HG03159 (cell line): ENCODE measurements around the gene PRDM7.
"Not testable (repeated sequence)": the region's sequence is repeated elsewhere in the genome, so short reads cannot be mapped to it uniquely, and the experiment has no call there.

Source experiments
- ATAC-seq: cut with Tn5 transposase; IDR thresholded peaks from one replicate; pipeline ENCODE4 v1.9.1; 2021; ENCODE audit warnings: mild to moderate bottlenecking, moderate library complexity; ENCODE audit not compliant: unreplicated experiment

The PRDM7 gene

GRCh38 chr16:90077240-90077756, at the start of gene PRDM7:
Gene PRDM7 (minus strand): TSS chr16:90077331. CDS start chr16:90075910, 1,421 bp downstream.
- peak; percentile 94 for ATAC-seq

GRCh38 chr16:90121846-90122245, 44.7 kb upstream of the PRDM7 start:
- not testable (repeated sequence) for ATAC-seq

- not testable (repeated sequence) for ATAC-seq
Measured at GRCh38 chr16:90107617-90108016, 30.5 kb upstream of the PRDM7 start.

- not testable (repeated sequence) for ATAC-seq
Measured at GRCh38 chr16:90107060-90107459, 29.9 kb upstream of the PRDM7 start.

- peak; percentile 83 for ATAC-seq
Measured at GRCh38 chr16:90106271-90106670, 29.1 kb upstream of the PRDM7 start.

GRCh38 chr16:90104725-90105124, 27.6 kb upstream of the PRDM7 start:
- ATAC-seq: not testable (repeated sequence)

GRCh38 chr16:90102086-90102884, 25.2 kb upstream of the PRDM7 start:
- ATAC-seq: not testable (repeated sequence)

GRCh38 chr16:90101332-90101731, 24.2 kb upstream of the PRDM7 start:
- not testable (repeated sequence) for ATAC-seq

GRCh38 chr16:90100790-90101189, 23.7 kb upstream of the PRDM7 start:
- ATAC-seq: not testable (repeated sequence)

GRCh38 chr16:90100229-90100628, 23.1 kb upstream of the PRDM7 start:
- not testable (repeated sequence) for ATAC-seq

- not testable (repeated sequence) for ATAC-seq
Measured at GRCh38 chr16:90098936-90099335, 21.8 kb upstream of the PRDM7 start.

- ATAC-seq: not testable (repeated sequence)
Measured at GRCh38 chr16:90097010-90097684, 20.0 kb upstream of the PRDM7 start.

GRCh38 chr16:90094791-90095190, 17.7 kb upstream of the PRDM7 start:
- not testable (repeated sequence) for ATAC-seq

- not testable (repeated sequence) for ATAC-seq
Measured at GRCh38 chr16:90094296-90094695, 17.2 kb upstream of the PRDM7 start.

- not testable (repeated sequence) for ATAC-seq
Measured at GRCh38 chr16:90093799-90094198, 16.7 kb upstream of the PRDM7 start.

GRCh38 chr16:90092781-90093180, 15.7 kb upstream of the PRDM7 start:
- ATAC-seq: not testable (repeated sequence)

- ATAC-seq: no peak
Measured at GRCh38 chr16:90084215-90084950, 7.3 kb upstream of the PRDM7 start.

- ATAC-seq: no peak
Measured at GRCh38 chr16:90083139-90083538, 6.0 kb upstream of the PRDM7 start.

GRCh38 chr16:90081606-90081970, 4.5 kb upstream of the PRDM7 start:
- ATAC-seq: no peak

- ATAC-seq: no peak
Measured at GRCh38 chr16:90078579-90078895, 1.4 kb upstream of the PRDM7 start.
